GM06990 (cell line): ENCODE data around the gene IL31.

Experiments
- DNase-seq: peaks from one replicate; pipeline ENCODE4 v3.0.0-alpha.2; 2011; ENCODE audit not compliant: insufficient read length; ENCODE audit errors: extremely low read depth
- H3K27me3 ChIP-seq: replicated peaks from 2 replicates; pipeline ENCODE4 v1.6.0; 2011; ENCODE audit warnings: low read length; ENCODE audit not compliant: control insufficient read depth, insufficient read depth
- H3K36me3 ChIP-seq: 2 replicates; pipeline ENCODE4 v1.5.1; 2011; ENCODE audit warnings: low read length; ENCODE audit not compliant: control insufficient read depth, insufficient read depth
- H3K4me3 ChIP-seq: replicated peaks from 2 replicates; pipeline ENCODE4 v1.5.1; 2011; ENCODE audit warnings: low read depth, mild to moderate bottlenecking, control low read depth, low read length
- CTCF ChIP-seq: IDR thresholded peaks from 2 replicates; pipeline ENCODE4 v1.5.1; 2011; ENCODE audit warnings: low read length, control low read depth, mild to moderate bottlenecking, inconsistent platforms; ENCODE audit not compliant: insufficient read depth, poor library complexity, severe bottlenecking

The IL31 gene

DNA sequence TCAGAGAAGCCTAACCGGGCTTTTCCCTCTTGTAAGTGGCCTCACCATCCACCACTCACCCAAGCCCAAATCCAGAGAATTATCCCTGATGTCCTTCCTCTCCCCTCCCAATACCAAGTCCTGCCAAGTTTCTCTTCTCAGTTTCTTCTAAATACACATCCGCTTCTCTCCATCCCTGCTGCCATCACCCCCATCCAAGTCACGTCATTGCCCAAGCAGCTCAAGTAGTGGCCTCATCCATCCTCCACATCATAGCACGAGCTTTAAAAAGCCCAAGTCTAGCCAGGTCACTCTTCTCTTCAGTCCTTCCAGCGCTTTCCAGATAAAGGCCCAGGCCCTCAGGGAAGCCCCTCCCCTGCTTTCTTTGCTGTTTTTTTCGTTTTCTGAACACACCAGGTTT, 25.4 kb downstream of the IL31 start:
- Histone ChIP-seq H3K4me3 (no peak overlapping the region), H3K36me3 (no peaks in the 10 kb centered on the region), H3K27me3 (no peaks in the 10 kb centered on the region; the same call in none of the 2 replicates)
- DNase-seq: no peak
- no peak for TF ChIP-seq CTCF

DNA sequence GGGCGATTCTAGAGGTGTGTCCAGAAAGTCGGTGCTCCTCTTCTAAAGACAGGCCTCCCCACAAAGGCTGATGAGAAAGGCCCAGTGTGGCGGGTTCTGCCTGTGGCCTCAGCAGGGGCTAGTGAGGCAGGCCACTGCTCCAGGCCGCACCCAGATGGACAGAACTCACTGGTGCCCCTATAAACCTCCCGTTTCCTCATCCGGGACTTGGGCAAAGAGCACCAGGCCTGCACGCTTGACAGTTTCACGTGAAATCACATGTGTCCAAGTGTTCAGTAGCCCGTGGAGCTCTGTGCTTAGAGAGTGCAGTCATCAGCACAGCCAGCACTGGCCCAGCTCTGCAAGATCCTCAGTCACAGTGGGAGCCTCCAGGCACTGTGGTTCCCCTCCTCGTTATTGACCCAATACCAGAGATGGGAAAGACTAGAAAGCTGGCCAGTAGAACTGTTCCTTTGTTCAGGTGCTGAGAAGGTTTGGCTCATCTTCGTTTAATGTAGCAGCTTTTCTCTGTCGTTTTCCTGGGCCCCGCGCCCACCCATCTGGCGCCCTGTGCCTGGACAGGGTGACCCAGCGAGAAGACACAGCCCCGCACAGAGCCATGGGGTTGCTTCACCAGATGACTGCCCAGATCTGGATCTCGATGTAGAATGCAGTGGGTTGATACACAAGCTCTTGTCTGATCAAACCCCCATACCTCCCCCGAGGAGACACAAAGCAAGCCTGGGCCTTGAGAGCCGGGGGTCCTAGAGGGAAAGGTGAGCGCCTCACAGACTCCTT, 26.3 kb downstream of the IL31 start:
- TF ChIP-seq CTCF: no peak
- Histone ChIP-seq H3K36me3 (no peaks in the 10 kb centered on the region), H3K27me3 (no peaks in the 10 kb centered on the region; the same call in none of the 2 replicates), H3K4me3 (no peak overlapping the region)
- DNase-seq: no peak

- no peaks in the 10 kb centered on the region; the same call in none of the 2 replicates for H3K27me3 ChIP-seq
- H3K36me3 ChIP-seq: no peaks in the 10 kb centered on the region
- no peak for TF ChIP-seq CTCF
- no peak for DNase-seq
- H3K4me3 ChIP-seq: no peak overlapping the region
These were observed 28.3 kb downstream of the IL31 start for GRCh38 chr12:122145505-122146330.

DNA sequence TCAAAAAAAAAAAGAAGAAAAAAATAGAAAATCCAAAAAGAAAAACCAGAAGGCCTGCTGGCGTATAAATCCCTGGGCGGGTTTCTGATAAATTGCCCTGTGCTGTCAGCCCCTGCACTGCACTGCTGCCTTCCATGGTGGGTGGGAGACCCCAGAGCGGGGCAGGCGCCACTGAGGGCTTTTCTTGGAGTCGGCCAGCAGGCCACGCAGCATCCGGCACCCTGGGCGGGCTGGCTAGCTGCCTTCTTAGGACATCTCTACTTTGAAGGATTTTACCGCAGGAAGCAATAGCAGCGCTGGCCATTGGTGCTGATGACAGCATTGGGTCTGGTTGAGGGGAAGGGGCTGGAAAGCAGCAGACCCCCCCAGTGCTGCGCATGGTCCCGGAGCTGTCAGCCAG, 29.1 kb downstream of the IL31 start:
- Histone ChIP-seq H3K27me3 (no peaks in the 10 kb centered on the region; the same call in none of the 2 replicates), H3K36me3 (no peaks in the 10 kb centered on the region), H3K4me3 (no peak overlapping the region)
- TF ChIP-seq CTCF: no peak
- DNase-seq: no peak

GRCh38 chr12:122142857-122143256, 31.2 kb downstream of the IL31 start:
- no peaks in the 10 kb centered on the region for H3K36me3 ChIP-seq
- DNase-seq: no peak

More at GRCh38 chr12:122142857-122143256, 31.2 kb downstream of the IL31 start:
- Histone ChIP-seq H3K27me3 (no peaks in the 10 kb centered on the region; the same call in 1 of the 2 replicates), H3K4me3 (no peak overlapping the region)
- no peak for TF ChIP-seq CTCF
